Nephron progenitor cell (in vitro differentiated cells): ENCODE data around the gene ZDBF2.
"Not testable (repeated sequence)": the region's sequence is repeated elsewhere in the genome, so short reads cannot be mapped to it uniquely, and the experiment has no call there.

Source experiments
- DNase-seq: peaks from one replicate; pipeline ENCODE4 v3.0.0; 2021
- H3K27ac Mint-ChIP-seq: 2 replicates; pipeline ENCODE4 v1.8.0; 2021; ENCODE audit warnings: mild to moderate bottlenecking, moderate library complexity, mixed read lengths
- H3K27me3 Mint-ChIP-seq: 2 replicates; pipeline ENCODE4 v1.8.0; 2021; ENCODE audit warnings: mild to moderate bottlenecking, low read depth, mixed read lengths; ENCODE audit not compliant: poor library complexity
- H3K36me3 Mint-ChIP-seq: 2 replicates; pipeline ENCODE4 v1.8.0; 2021; ENCODE audit warnings: low read depth, mixed read lengths
- H3K4me1 Mint-ChIP-seq: 2 replicates; pipeline ENCODE4 v1.8.0; 2021; ENCODE audit warnings: mixed read lengths
- H3K4me3 Mint-ChIP-seq: 2 replicates; pipeline ENCODE4 v1.8.0; 2021; ENCODE audit warnings: mild to moderate bottlenecking, moderate library complexity, mixed read lengths
- H3K9me3 Mint-ChIP-seq: 2 replicates; pipeline ENCODE4 v1.8.0; 2021; ENCODE audit warnings: mild to moderate bottlenecking, moderate library complexity, mixed read lengths
- TF ChIP-seq, protein P1 (sequence below): fragments of 200-600 bp; sonication (generic); IDR thresholded peaks from 2 replicates; pipeline ENCODE4 v1.5.0; 2021; ENCODE audit warnings: antibody characterized with exemption

Gene ZDBF2

DNA sequence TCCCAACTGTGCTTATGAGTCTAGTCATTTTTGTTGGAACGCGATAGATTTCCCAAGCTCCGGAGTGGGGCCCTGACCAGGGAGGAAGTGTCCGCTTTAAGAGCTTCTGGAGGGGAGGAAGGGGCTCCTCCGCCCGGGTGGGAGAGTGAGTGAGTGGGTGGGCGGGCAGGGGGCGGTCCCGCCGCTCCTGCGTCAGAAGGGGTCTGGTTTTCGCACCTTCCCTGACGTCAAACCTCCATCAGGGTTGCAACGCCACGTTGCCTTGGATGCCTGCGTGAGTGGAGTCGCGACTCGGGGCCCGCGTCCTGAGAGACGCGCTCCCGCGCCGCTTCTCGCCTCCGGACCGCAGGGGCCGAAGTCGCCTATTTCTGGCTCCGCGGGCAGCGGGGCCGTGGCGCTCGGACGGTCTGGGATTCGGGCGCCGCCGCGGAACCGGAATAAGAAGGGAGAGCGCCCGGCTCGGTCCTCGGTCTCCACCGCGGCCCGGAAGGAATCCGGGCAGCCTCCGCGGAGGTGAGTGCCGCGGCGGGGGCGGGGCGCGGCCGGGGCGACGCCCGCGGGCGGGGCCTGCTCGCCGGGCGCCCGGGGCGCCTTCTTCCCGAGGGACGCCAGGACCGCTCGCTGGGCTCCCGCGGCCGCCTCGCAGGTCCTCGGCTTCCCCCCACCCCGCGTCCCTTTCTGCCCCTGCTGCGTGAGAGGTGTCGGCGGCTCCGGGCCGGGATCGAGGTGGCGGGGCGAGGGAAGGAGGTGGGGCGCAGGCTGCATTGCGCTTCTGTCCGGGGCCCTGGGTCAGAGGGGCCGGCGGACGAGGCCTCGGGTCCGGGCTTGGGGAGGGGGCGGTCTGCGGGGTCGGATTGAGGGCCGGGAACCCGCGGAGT lies at the start of gene ZDBF2:
Gene ZDBF2 (plus strand): TSS at position 230 of the 878 bp plus-strand sequence. CDS start 7,187 bp downstream, outside the sequence.
- Mint-ChIP-seq H3K4me3 (peak within 1 kb of the TSS; percentile 94), H3K27ac (peak within 1 kb of the TSS; percentile 99), H3K27me3 (peaks cover 30% of the 10 kb centered on the region), H3K36me3 (no peaks in the 10 kb centered on the region), H3K9me3 (no peaks in the 10 kb centered on the region), H3K4me1 (peaks cover 44% of the 10 kb centered on the region)
- DNase-seq = peak; percentile 78
- TF ChIP-seq, protein P1, sequence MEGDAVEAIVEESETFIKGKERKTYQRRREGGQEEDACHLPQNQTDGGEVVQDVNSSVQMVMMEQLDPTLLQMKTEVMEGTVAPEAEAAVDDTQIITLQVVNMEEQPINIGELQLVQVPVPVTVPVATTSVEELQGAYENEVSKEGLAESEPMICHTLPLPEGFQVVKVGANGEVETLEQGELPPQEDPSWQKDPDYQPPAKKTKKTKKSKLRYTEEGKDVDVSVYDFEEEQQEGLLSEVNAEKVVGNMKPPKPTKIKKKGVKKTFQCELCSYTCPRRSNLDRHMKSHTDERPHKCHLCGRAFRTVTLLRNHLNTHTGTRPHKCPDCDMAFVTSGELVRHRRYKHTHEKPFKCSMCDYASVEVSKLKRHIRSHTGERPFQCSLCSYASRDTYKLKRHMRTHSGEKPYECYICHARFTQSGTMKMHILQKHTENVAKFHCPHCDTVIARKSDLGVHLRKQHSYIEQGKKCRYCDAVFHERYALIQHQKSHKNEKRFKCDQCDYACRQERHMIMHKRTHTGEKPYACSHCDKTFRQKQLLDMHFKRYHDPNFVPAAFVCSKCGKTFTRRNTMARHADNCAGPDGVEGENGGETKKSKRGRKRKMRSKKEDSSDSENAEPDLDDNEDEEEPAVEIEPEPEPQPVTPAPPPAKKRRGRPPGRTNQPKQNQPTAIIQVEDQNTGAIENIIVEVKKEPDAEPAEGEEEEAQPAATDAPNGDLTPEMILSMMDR = no peak

DNA sequence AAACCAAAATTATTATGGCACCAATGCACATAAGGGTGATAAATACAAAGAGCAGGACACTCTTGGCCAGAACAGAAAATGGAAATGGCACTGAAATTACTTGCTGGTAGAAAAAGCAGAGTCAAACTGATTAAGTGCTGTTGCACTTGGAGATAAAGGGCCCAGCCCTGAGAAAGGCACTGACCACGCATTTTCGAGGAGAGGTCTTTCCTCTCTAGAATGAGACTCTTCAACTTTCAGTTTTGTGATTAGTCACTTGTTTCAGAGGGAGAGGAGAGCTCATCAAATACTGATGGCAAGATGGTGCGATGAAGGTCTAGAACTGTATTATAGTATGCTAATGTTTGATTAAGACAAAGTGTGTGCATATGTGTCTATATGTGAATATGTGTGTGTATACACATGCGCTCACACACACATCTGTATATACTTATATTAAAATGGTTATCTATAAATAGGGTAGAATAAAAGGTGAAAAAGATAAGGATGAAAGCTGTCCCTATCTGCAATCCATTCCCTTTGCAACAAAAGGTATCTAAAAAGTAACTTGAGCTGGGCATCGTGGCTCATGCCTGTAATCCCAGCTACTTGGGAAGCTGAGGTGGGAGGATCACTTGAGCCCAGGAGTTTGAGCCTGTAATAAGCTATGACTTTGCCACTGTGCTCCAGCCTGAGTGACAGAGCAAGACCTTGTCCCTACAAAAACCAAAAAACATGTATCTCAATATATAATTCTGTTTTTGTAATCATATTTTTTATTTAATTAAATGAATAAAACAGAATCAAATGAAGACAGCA lies 48.8 kb upstream of the ZDBF2 start:
- Mint-ChIP-seq H3K27ac (no peak overlapping the region), H3K4me1 (peaks cover 22% of the 10 kb centered on the region), H3K36me3 (no peaks in the 10 kb centered on the region), H3K9me3 (peaks cover 27% of the 10 kb centered on the region), H3K4me3 (no peak overlapping the region), H3K27me3 (peaks cover 14% of the 10 kb centered on the region)
- DNase-seq = no peak
- TF ChIP-seq, protein P1 = no peak

DNA sequence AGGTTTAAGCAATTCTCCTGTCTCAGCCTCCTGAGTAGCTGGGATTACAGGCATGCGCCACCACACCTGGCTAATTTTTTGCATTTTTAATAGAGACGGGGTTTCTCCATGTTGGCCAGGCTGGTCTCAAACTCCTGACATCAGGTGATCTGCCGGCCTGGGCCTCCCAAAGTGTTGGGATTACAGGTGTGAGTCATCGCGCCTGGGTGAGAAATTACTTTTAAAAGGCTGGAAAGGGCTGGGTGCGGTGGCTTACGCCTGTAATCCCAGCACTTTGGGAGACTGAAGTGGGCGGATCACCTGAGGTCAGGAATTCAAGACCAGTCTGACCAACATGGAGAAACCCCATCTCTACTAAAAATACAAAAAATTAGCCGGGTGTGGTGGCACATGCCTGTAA lies 45.8 kb upstream of the ZDBF2 start:
- peaks cover 16% of the 10 kb centered on the region for H3K9me3 Mint-ChIP-seq

DNA sequence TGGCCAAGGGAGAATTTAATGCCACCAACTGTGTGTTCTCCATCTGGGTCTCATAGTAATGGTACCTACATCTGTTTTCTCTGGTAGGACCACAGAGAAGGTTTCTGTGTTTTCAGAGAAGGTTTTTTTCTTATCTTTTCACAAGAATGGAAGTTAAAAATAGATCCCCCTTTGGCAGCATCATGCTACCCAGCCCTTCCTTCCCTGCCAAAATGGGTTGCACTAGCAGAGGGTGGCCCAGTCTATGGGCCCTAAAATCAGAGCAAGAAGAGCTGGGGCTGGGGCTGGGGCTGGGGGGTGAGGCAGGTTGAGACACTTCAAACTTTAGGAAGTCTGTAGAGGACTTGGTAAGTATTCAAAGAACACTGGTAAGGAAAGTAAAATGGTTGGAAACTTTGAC lies 44.8 kb upstream of the ZDBF2 start:
- peaks cover 6% of the 10 kb centered on the region for H3K27me3 Mint-ChIP-seq
- no peak overlapping the region for H3K4me3 Mint-ChIP-seq
- peaks cover 16% of the 10 kb centered on the region for H3K9me3 Mint-ChIP-seq
- no peaks in the 10 kb centered on the region for H3K36me3 Mint-ChIP-seq
- peaks cover 42% of the 10 kb centered on the region for H3K4me1 Mint-ChIP-seq
- H3K27ac Mint-ChIP-seq = no peak overlapping the region
- no peak for DNase-seq
- TF ChIP-seq, protein P1 = no peak

More for the DNA sequence above, 45.8 kb upstream of the ZDBF2 start:
- H3K36me3 Mint-ChIP-seq, H3K27ac Mint-ChIP-seq, H3K4me3 Mint-ChIP-seq, H3K27me3 Mint-ChIP-seq, DNase-seq: not testable (repeated sequence)
- H3K4me1 Mint-ChIP-seq = peaks cover 42% of the 10 kb centered on the region

DNA sequence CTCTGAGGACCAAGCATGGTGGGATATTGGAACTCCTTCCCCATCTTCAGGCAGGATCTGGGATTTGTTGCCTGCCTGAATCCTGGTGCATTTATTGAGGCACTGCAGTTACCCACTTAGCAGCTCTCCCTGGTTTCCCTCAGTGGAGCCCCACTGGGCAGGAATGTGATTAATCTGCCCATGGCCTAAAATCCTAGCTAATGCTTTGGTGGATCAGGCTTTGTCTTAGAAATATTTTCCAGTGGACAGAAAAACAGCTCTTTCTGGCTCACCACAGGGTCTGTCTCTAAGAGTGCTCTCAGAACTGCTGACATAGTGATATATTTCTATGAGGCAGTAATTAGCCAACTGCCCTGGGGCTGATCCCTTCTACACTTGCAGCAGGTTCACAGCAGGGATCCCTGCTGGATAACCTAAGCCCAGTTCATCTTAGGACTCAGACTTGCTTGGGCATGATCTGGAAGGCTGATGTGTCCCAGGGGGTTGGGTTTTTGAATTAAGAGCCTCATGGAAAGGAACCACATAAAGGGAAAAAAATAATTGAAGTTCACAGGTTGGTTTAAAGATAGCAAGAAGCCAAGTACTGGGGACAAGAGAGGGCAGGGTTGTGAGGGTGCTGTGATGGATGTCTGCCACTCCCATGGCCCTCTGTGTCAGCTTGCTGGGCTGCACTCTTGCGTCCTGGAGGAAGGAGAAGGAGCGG lies 44.3 kb upstream of the ZDBF2 start:
- H3K4me3 Mint-ChIP-seq = peak overlapping the region; percentile 22
- H3K27me3 Mint-ChIP-seq = peaks cover 6% of the 10 kb centered on the region
- DNase-seq = peak; percentile 7
- TF ChIP-seq, protein P1 = no peak
- peak overlapping the region; percentile 76 for H3K27ac Mint-ChIP-seq
- H3K9me3 Mint-ChIP-seq = peaks cover 19% of the 10 kb centered on the region
- H3K4me1 Mint-ChIP-seq = peaks cover 42% of the 10 kb centered on the region
- no peaks in the 10 kb centered on the region for H3K36me3 Mint-ChIP-seq
